SK-N-SH treated with all-trans-retinoic acid at 6 μM for 48 hours (cell line): Measurements from ENCODE around the gene RHOC.

ENCODE experiments used
- BACH2 ChIP-seq: fragments of 250-450 bp; sonication (Bioruptor Pico); IDR thresholded peaks from 2 replicates; pipeline ENCODE4 v1.9.0; 2021; ENCODE audit warnings: mild to moderate bottlenecking, borderline replicate concordance
- CREB5 ChIP-seq: fragments of 250-450 bp; sonication (Bioruptor Pico); IDR thresholded peaks from 2 replicates; pipeline ENCODE4 v1.5.1; 2020; ENCODE audit warnings: low read depth, mild to moderate bottlenecking, moderate library complexity
- CSRNP3 ChIP-seq: fragments of 250-450 bp; sonication (Bioruptor Pico); IDR thresholded peaks from 2 replicates; pipeline ENCODE4 v1.5.1; 2021; ENCODE audit warnings: mild to moderate bottlenecking, moderate library complexity
- GLIS3 ChIP-seq: fragments of 250-450 bp; sonication (Bioruptor Pico); IDR thresholded peaks from 2 replicates; pipeline ENCODE4 v1.5.0; 2020; ENCODE audit warnings: mild to moderate bottlenecking, moderate library complexity
- ISL1 ChIP-seq: fragments of 250-450 bp; sonication (Bioruptor Pico); IDR thresholded peaks from 2 replicates; pipeline ENCODE4 v2.1.2; 2022; ENCODE audit warnings: mild to moderate bottlenecking, moderate library complexity
- OSR1 ChIP-seq: fragments of 250-450 bp; sonication (Bioruptor Pico); IDR thresholded peaks from 2 replicates; pipeline ENCODE4 v1.8.0; 2022; ENCODE audit warnings: moderate library complexity, mild to moderate bottlenecking, inconsistent platforms
- PATZ1 ChIP-seq: fragments of 250-450 bp; sonication (Bioruptor Pico); IDR thresholded peaks from 2 replicates; pipeline ENCODE4 v1.8.0; 2020; ENCODE audit warnings: mild to moderate bottlenecking, moderate library complexity, borderline replicate concordance
- RARB ChIP-seq: fragments of 250-450 bp; sonication (Bioruptor Pico); IDR thresholded peaks from 2 replicates; pipeline ENCODE4 v1.8.0; 2021; ENCODE audit warnings: mild to moderate bottlenecking, moderate library complexity
- TCF4 ChIP-seq: fragments of 250-450 bp; sonication (Bioruptor Pico); IDR thresholded peaks from 2 replicates; pipeline ENCODE4 v1.8.0; 2021; ENCODE audit warnings: mild to moderate bottlenecking, moderate library complexity, borderline replicate concordance
- TSHZ2 ChIP-seq: fragments of 250-450 bp; sonication (Bioruptor Pico); IDR thresholded peaks from 2 replicates; pipeline ENCODE4 v1.5.0; 2020; ENCODE audit warnings: mild to moderate bottlenecking, moderate library complexity
- ZFP3 ChIP-seq: fragments of 250-450 bp; sonication (Bioruptor Pico); IDR thresholded peaks from 2 replicates; pipeline ENCODE4 v1.5.0; 2020; ENCODE audit warnings: mild to moderate bottlenecking, moderate library complexity
- ZNF565 ChIP-seq: fragments of 450-650 bp; formaldehyde crosslinking; conservative IDR thresholded peaks from 2 replicates; pipeline ENCODE4 v1.5.0; 2020; ENCODE audit warnings: low read depth, mild to moderate bottlenecking, moderate library complexity
- ZNF70 ChIP-seq: fragments of 450-650 bp; formaldehyde crosslinking; IDR thresholded peaks from 2 replicates; pipeline ENCODE4 v1.5.0; 2020; ENCODE audit warnings: mild to moderate bottlenecking, moderate library complexity

GRCh38 chr1:112712701-112713128, 5.8 kb upstream of the RHOC start:
- no peak for TF ChIP-seq CREB5 (CRISPR knock-in tag)
- TF ChIP-seq PATZ1 (CRISPR knock-in tag) = no peak
- no peak for TF ChIP-seq GLIS3 (CRISPR knock-in tag)
- no peak for TF ChIP-seq ZNF70 (CRISPR knock-in tag)
- no peak for TF ChIP-seq OSR1 (CRISPR knock-in tag)
- TF ChIP-seq ZFP3 (CRISPR knock-in tag) = no peak
- TF ChIP-seq RARB = no peak
- no peak for TF ChIP-seq TCF4 (CRISPR knock-in tag)
- no peak for TF ChIP-seq TSHZ2 (CRISPR knock-in tag)
- TF ChIP-seq ZNF565 (CRISPR knock-in tag) = no peak
- TF ChIP-seq BACH2 (CRISPR knock-in tag) = no peak
- no peak for TF ChIP-seq CSRNP3 (CRISPR knock-in tag)
- no peak for TF ChIP-seq ISL1 (CRISPR knock-in tag)
